NCI-H2107 treated with DMSO at 0.1 percent for 48 hours (cell line): ENCODE measurements around the gene VSNL1.
"Not testable (repeated sequence)": the region's sequence is repeated elsewhere in the genome, so short reads cannot be mapped to it uniquely, and the experiment has no call there.

Source experiments
- DNase-seq: peaks from one replicate; lab custom pipeline; 2025; ENCODE audit not compliant: unreplicated experiment; lab: John Stamatoyannopoulos, UW

VSNL1 gene

GRCh38 chr2:17541531-17541950, 1.0 kb downstream of the VSNL1 start:
- no peak for DNase-seq

GRCh38 chr2:17542471-17542870, 2.0 kb downstream of the VSNL1 start:
- no peak for DNase-seq

GRCh38 chr2:17543131-17543660, 2.7 kb downstream of the VSNL1 start:
- DNase-seq = no peak

DNA sequence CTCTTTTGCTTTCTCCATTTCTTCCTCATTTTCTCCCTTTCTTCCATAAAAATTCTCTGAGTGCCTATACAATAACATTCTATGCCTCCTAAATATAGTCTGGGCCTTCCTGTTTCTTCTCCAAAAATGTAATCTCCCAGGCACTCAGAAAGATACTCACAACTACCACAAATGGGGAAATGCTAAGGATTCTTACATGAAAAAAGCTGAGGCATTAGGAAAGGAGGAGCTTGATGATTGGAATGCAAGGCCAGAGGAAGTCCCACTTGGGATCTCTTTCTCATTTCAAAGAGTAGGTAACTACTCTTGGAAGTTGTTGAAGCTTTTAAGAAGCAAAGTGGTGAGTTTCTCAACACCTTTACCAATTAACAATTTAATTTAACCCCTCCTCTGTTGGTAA, 3.4 kb downstream of the VSNL1 start:
- DNase-seq = no peak

DNA sequence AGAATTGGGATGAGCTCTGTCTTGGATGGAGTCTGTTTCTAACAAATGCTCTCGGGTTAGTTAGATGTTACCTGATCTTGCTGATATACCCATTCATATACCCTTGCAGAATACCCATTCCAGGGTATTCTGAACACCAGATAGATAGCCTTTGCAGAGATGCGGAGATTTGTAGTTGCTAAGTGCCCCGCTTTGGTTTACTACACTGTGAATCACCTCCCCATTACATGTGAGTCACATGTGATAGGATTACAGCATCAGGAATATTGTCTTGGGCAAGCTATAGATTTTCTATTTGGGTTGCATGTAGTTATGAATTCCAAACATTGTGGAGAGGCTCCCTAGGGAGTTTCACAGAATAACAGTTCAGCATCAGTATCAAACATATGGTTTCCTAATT, 3.8 kb downstream of the VSNL1 start:
- no peak for DNase-seq

- no peak for DNase-seq
Observed at GRCh38 chr2:17545680-17546613, 5.5 kb downstream of the VSNL1 start.

GRCh38 chr2:17547237-17547636, 6.7 kb downstream of the VSNL1 start:
- no peak for DNase-seq

DNA sequence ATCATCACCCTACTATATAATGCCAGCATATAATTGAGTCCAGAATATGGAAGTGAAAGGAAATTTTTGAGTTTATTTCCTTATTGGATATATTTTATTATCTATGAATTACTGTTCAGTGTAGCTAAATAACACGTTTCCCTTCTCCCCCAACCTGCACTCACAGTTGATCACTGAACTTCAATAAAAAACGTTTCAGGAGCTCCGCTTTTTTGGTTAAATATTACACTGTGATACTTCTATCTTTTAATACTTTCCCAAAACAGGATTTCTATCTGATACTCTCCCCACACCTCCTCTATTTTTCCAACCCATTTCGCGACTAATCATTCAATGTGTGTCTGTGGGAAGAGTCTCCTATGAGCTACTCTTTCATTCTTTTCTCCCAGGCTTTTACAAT, 7.2 kb downstream of the VSNL1 start:
- DNase-seq = no peak

DNA sequence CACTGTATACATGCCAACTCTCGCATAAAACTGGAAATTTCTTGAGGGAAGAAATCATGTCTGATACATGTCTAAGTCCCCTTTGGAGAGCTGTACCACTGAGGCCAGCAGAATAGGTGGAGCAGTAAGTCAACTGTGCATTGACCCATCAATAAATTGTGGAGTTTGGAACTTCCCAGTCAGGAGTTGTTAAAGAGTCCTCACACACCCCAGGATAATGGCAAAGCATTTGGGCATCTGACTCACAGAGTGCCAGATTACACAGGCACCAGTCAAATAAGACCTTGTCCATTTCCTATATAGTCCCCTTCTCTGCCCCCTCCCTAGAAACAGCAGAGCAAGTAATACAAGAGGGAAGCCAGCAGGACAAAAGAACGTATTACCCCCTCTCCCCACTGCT, 10.4 kb downstream of the VSNL1 start:
- no peak for DNase-seq

GRCh38 chr2:17555150-17555549, 14.7 kb downstream of the VSNL1 start:
- DNase-seq = no peak

GRCh38 chr2:17557596-17557995, 17.1 kb downstream of the VSNL1 start:
- DNase-seq = no peak

DNA sequence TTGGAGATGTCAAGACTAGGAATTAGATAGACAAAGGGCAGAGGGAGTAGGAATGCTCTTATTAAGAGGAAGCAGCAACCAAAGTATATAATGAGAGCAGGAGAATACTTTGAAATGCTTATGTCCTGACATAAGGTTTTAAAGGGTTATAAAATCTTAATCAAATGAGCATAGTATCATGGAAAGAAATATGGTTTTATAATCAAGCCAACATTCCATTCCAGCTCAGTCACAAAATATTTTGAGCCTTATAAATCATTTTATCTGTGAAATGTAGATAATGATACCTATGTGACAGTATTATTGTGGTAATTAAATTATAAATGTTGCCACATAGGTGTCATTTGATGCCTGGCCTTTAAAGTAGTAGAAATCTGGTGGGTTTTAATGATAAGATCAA, 17.6 kb downstream of the VSNL1 start:
- no peak for DNase-seq

DNA sequence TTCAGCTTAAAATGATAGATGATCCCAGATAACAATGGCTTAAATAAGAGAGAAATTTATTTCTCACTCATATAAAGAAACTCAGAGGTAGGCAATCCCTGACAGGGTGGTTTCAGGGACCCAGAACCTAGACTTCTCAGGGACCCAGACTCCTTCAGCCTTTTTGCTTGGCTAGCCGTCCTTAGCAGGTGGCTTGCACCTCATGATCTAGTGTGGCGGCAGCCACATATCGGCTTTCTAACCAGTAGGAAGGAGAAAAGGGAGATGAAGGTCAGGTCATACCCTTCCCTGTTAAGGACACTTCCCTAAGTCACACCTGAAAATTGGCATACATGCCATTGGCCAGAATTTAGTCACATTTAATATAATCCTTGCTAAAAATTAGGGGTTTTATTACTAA, 18.4 kb downstream of the VSNL1 start:
- DNase-seq = no peak

DNA sequence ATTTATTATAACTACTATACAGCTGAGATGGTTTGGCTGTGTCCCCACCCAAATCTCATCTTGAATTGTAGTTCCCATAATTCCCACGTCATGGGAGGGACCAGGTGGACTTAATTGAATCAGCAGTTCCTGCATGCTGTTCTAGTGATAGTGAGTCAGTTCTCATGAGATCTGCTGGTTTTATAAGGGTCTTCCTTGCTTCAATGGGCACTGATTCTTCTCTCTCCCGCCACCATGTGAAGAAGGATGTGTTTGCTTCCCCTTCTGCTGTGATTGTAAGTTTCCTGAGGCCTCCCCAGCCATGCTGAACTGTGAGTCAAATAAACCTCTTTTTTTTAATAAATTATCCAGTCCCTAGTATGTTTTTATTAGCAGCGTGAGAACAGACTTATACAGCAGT, 25.2 kb downstream of the VSNL1 start:
- DNase-seq = not testable (repeated sequence)

- no peak for DNase-seq
Observed at GRCh38 chr2:17571681-17572080, 31.2 kb downstream of the VSNL1 start.

DNA sequence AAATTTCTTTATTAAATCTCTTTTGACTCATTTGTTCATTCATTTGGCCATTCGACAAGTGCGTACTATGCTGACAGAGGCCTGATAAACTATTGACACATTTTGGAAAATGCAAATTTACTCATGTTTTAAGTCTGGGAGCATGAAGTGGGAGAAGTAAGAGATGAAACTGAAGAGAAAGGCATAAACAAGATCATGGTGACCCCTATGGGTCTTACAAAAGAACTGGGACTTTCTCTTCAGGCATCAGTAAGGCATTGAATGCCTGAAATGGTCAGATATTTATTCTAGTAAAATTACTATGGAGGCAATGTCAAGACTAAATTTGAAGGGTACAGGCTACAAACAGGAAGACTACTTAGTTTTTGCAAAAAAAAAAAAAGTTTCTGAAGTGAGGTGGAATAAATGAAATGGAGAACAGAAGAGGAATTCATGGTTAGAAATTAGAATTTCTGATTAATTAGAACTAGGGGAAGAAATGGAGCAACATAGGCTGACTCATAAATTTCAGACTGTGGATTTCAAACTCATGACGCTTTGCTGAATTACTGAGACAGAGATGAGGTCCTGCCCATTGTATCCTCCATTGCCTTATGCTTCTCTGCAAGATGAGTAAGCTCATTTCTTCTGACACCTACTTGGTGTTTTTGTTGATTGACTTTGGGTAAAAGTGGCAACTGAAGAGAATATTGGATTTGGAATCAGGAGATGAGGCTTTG, 32.7 kb downstream of the VSNL1 start:
- DNase-seq = no peak

DNA sequence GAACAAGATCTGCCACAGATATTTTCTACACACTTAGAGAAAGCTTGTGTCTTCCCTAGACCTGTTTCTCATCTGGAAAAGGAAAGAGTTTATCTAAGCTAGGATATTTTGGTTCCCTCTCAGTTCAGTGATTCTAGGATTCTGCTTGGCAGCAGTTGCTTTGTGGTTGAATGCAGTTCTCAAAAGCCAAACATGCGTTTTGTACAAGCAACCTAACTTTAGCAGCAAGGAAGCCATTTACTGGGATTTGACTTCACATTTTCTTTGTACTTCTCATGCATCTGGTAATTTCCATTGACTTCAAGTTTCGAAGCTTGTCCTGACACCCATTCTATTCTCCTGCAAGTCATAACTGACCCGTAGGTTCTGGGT, 33.3 kb downstream of the VSNL1 start:
- no peak for DNase-seq

DNA sequence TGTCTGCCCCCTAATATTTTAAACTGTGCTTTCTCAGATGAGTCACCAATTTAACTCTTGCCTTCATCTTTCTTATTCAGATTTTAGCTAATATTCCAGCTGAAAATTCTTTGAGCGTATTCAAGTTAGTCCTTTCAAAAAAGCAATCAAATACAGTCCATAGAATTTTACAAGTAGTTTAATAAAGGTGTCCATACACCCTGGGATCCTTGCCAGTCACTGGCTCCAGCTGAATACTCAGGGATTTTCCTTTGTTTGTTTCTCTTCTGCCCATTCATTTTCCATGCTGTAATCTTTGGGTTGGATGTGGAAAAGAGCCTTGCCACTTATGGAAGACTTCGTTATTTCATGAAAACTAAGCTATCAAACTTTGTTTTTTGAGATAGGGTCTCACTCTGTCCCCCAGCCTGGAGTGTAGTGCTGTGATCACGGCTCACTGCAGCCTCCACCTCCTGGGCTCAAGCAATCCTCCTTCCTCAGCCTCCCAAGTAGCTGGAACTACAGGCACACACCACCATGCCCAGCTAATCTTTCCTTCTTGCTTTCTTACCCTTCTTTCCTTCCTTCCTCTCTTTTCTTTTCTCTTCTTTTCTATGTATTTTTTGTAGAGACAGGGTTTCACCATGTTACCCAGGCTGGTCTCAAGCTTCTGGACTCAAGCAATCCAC, 34.0 kb downstream of the VSNL1 start:
- no peak for DNase-seq

DNA sequence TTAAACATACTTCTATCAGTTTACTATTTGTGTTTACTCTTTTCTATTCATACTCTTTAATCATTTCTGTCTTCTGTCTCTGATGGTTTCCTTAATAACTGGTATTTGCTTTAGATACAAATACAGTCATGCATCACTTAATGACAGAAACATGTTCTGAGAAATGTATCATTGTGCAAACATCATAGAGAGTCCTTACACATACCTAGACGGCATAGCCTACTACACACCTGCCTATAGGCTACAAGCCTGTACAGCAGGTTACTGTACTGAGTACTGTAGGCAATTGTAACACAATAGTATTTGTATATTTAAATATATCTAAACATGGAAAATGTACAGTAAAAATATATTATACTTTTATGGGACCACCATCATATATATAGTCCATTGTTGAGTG, 36.3 kb downstream of the VSNL1 start:
- DNase-seq = no peak

DNA sequence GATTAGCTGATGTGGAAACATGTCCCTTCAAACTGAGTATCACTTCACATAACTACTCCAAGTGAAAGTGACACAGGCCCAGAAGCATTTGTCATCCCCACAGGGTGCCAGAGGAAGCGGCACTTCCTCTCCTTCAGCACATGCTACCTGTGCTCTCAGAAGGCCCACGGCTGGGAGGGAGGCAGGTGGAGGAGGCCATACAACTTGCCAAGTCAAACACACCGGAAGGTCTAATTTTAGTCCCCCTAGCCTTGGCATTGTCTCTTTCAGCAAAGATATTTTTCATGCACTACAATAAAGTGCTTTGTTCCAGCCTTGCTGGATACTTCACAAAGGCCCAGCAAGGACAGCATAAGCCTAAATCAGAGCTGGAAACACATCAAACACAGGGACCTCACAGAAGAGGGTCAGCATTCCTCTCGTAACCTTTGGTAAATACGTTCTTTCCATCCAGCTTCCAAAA, 38.0 kb downstream of the VSNL1 start:
- no peak for DNase-seq

DNA sequence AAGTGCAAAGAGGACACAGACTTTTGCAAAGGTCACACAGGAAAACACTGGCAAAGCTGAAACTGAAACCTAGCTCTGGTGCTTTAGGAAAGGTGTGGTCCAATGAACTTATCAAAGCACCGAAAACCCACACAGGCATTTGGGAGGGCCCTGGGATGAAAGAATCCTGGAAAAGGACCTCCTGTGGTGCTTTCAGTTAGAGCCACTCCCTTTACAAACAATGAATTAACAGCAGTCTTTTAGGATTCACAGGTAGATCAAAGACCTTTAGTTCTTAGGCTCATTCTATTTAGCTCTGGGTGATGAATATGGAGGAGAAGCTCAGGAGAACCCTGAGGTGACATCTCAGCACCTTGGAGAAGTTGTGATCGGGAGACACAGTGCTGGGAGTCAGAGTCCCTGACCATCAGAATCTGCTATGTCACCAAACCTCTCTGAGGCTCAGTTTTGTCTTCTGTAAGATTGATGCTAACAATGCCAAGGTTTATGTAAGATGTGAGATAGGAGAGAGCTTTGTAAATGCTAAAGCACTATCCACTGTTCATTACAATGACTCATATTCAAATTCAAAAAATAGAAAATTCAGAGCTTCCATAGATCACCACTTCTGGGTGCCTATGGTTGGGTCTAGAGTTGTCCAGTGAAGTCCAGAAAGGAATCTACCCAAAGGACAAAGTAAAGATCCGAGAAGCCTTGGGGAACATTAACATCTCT, 39.3 kb downstream of the VSNL1 start:
- no peak for DNase-seq
